DMS153 treated with DMSO at 0.1 percent for 48 hours (cell line): ENCODE data around the gene CIP2A.

Experiments used
- DNase-seq: peaks from one replicate; lab custom pipeline; 2025; ENCODE audit not compliant: unreplicated experiment; lab: John Stamatoyannopoulos, UW

The CIP2A gene

DNA sequence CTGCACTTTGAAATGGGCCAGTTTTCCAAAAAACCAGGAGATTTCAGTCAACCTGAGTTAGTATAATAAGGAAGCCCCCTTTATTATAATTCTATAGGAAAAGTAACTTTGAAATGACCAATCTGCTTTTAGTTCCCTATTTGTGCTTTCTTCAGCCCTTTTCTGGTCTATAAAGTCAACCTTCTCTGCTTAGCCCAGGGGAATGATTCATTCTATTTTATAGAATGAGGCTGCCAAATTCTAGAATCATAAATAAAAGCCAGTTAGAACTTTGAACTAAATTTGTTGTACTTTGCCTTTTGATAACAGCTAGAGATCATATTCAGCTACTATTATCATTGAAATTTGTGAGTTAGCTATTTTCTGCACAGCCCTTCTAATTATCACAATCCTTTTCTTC, 24.7 kb downstream of the CIP2A start:
- no peak for DNase-seq

DNA sequence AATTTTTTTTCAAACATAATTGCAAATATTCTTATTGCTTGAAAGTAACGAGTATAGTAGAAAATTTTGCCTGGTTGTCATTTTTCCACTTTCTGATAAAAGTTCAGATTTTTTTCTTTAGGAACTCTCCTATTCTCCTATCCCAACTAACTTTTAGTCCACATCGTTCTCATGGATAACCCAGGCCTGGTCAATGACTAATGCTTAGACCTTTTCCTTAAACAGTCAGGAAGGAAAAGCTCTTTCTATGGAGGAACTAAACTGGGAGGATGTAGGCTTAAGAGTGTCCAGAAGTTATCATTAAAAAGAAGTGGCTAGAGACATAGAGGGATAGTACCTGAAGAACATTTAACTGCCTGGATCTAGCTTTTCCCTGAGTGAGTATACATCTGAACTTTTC, 26.7 kb downstream of the CIP2A start:
- no peak for DNase-seq

DNA sequence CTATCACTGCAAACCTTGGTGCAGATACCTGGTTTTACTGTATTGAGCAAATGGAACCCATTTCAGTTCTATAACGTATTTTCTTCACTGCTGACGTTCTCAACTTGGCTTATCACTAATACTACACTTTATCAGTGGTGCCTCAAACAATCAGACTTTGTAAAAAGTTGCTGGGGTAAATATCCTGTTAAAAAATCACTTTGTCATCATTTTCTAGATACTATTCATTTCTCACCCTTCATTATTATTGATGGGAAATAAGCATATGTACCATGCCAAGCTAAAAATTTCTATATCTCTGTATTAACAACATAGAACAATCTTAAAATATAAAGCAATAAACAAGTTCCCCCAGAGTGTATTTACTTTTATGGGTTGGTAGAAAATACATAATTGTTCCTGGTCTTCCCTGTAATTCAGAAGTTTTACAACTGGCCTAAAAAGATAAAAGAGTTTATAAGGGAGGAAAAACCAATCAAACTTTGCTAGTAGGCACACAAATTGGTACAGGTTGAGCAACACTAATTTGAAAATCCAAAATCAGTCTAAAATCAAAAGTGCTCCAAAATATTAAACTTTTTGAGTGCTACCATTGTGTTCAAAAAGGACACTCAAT, 33.2 kb downstream of the CIP2A start:
- DNase-seq: no peak

DNA sequence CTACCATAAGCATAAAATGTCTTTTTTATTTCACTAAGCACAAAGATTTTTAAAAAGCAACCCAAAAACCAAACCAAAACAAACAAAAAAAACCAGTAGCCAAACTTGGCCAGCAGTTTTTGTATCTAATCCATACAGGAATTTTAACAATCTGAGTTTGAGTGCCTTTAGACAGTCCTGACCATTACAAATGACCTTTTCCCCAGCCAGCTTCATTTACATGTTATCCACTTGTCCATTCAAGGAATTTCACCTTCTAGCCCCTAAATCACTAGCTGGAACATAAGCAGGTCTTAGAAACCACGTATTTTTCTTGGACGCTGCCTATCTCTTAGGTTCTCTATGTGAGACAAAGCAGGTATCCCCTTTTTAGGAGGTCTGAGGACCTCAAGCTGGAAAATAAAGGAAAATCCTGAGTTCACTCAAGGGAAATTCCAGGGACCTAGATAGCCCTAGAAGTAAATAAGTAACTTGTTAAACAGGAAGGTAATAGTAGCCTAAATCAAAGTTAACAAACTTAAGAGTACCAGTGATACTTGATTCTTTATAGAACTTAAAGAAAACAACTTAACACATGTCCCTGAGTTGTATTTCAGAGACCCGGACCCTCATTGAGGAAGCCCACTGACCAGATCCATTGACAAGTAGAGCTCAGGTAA, 34.2 kb downstream of the CIP2A start:
- DNase-seq: no peak

DNA sequence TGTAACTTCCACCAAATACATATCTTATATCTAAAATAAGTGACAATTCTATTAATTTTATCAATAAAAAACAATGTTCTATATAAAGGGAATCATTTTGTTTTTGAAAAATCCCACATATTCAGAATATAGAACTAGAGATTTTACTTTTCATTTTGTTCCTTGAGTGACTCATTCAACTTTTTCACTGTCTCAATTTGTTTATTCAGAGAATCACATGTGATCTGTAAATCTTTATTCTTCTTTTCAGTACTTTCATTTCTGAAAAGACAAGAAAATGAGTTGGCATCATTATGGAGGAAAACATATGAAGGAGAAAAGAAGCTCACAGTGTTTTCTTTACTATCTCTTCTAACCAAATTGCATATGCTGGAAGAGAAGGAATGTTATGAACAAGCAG, 35.0 kb downstream of the CIP2A start:
- no peak for DNase-seq

DNA sequence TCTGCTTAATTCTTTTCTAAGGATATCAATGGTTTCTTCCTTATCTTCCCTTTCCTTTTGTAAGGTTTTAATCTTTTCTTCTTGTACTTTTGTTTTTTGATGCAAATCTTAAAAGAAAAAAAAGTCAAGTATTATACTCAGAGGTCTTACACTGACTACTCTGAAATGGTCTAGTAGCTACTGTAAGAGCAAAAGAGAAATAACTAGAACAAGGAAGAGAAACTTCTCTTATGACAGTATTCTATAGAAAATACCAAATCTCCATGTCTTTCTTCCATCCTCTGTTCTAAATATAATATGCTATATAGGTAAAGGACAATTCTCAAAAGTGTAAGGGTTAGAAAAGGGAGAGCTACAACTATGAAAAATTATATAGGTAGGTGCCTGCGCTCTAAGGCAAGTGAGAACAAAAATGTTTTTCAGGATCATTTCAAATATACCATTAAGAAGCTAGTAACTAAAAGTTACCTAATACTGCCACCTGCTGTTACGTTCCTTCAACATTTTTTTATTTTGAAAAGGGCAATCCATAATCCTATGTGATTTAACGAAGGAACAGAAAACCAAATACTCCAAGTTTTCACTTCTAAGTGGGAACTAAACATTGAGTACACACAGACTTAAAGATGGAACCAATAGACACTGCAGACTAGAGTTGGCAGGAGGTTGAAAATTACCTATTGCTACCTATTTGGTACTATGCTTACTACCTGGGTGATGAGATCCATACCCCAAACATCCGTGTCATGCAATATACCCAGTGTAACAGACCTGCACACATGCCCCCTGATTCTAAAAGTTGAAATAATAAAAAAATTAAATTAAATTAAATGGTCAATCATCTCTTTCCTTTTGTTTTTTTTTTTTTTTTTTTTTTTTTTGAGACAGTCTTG, 36.7 kb downstream of the CIP2A start:
- DNase-seq: peak; percentile 63

DNA sequence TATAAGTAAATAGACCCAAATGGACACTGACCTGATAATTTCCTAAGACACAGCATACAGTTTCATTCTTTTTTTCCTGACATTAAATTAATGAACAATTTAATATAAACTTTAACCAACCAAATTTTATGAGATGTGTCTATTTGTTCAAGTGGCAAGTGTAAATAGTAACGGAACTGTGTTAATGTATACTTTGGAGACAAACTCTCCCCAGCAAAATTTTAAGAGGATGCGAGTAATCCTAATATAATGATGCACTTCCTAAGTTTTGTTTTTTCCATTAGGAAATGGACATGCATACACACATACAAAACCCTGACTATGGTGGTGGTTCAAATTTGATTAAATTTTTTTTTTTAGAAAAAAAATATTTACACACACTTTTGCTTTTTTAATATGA, 40.4 kb downstream of the CIP2A start:
- DNase-seq: no peak

DNA sequence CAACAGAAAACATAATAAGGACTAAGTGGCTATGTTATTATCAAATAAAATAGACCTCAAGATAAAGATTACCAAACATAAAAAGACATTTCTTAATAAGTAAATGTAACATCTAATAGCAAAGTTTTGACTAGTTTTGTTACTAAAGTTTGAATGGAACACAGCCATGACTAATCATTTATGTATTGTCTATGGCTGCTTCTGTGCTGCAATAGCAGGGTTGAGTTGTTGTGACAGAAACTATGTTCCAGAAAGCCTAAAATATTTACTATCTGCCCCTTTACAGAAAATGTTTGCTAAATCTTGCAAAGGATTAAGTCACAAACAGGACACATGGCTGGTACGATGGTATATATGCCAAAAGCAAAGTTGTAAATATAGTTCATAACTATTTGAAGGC, 40.9 kb downstream of the CIP2A start:
- no peak for DNase-seq

DNA sequence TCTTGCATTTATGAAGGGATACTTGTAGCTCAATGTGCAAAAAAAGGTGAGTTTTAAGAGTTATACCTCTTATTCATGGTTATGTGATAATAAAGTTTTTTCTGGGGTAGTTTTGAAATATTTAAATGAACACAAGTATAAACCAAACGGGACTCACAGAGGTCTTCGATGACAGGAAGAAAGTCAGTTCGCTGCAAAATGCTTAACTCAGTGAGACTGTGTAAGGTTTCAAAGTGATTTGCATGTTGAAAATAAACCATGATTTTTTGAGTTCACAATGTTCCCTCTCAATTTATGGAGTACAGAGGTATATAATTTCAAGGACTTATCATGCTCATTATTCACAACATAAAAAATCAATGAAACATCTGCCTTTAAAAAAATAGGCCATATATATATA, 42.5 kb downstream of the CIP2A start:
- DNase-seq: no peak

DNA sequence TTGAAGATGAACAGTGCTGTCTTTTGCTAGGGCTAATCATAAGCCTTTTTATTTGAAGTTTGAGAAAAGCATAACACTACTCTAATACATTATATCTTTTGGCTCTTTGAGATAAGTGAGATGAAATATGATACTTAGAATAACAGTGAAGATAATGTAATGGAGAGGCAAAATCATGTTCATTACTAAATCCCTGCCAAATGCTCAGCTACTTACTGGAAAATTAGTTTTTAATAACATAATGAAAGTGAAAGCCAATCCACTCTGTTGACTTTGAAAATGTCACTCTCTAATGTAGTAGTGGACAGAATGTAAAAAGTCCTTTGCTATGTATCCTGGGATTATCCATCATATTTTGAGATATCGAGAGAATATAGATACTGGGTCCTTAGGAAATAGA, 43.0 kb downstream of the CIP2A start:
- no peak for DNase-seq

DNA sequence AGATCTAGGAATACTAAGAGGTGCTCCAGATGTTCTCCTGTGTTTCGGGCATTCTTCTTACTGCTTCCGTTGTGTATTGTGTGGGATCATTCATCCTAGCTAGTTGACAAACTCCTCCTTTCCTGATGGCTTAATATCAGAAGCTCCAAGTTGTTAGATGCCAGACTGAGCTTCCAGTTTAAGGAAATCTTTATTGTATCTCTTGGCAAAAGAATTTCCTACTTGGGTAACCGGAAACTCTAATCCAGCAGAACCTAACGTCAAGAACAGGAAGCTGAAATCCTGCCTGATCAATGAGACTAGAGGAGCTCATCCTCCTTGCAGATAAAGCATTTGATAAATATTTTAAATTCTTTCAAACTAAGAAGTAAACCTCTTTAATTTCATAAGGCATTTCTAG, 51.2 kb downstream of the CIP2A start:
- DNase-seq: no peak

DNA sequence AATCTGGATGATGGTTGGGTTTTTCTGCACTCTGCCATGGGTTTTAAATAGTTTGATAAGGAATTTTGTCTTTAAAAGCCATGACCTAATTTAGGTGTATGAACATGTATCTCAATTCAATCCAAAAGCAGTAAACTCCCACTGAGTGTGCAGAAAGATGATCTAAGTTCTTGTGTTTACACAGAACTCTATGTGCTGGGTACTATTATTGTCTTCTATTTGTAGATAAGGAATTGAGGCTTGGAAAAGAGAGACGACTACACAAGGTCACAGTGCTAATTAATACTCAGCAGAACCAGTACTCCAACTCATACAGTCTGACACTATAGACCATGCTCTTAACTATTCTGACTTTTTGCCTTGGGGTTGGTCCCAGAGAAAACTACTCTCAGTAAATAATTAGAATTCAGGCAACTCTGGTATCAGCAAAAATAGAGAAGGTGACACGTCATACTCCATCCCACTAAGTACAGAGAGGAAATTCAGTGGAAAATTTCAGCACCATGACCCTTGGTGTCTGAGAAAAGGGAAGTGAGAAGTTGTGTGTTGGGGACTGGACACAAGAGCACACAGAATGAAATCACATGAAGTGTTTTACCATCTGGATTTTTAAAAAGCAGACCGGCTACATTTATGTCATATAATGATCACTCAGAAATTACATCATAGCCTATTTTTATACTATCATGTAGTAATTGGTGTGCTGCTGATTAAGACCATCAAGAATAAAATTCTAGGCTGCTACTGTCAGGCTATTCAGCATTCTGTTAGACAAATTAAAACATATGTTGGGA, 60.6 kb downstream of the CIP2A start:
- no peak for DNase-seq

DNA sequence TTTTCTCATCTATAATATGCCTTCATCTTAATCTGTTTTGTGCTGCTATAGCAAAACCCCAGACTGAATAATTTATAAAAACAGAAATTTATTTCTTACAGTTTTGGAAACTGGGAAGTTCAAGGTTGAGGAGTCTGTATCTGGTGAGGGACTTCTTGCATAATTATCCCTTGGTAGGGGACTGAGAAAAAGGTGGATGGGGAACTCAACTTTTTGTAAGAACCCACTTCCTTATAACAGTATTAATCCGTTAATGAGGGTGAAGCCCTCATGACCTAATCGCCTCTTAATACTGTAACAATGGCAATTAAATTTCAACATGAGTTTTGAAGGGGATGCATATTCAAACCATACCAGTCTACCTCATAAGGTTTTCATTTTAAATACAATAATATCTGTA, 61.4 kb downstream of the CIP2A start:
- no peak for DNase-seq

DNA sequence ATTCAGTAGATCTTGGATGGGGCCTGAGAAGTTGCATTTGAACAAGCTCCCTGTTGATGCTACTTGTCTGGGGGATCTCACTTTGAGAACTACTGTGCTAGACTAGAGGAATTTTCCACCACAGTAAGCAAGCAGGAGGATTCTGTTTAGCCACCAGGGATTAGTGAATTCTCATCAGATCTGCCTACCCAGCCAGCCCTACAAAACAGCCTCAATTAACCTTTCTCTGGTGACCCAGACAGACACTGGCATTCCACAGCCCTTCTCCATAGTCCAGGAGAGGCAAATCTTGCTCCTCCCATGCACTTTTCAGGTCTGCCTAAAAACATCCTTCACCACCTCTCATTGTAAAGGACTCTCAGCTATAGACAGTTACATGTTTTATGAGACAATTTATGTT, 62.1 kb downstream of the CIP2A start:
- DNase-seq: no peak

DNA sequence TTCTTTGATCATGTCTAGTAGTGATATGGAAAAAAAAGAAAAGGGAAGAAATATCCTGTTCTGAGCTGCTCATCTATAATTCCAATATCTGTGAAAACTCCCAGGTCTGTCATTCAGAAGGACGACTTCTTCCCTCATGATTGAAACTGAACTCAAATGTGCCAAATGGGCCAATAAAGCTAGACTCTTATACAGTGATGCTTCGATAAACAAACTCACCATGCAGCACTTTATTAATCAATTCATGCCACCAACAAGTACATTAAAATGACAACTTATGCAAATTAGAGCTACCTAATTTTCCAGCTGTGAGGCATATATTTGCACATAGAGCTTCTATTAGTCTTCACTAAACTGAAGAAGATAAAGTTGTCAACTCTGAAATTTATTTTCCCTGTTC, 63.3 kb downstream of the CIP2A start:
- DNase-seq: no peak

DNA sequence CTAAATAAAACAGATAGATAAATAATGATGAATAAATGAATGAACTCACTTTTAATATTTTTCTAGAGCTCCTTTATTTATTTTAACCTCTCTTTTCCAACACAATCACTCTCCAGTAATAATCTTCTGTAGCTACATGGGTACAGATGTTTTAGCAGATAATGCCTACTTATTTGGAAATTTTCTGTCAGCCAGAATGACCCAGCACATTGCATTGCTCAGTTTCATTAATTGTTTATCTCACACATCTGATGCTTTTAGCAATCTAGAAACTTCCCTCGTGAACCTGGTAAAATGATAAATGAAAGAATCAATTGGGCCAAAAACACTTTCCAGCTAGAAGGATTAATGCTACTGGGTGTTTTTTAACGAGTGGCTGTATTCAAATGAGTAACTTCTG, 64.0 kb downstream of the CIP2A start:
- no peak for DNase-seq

DNA sequence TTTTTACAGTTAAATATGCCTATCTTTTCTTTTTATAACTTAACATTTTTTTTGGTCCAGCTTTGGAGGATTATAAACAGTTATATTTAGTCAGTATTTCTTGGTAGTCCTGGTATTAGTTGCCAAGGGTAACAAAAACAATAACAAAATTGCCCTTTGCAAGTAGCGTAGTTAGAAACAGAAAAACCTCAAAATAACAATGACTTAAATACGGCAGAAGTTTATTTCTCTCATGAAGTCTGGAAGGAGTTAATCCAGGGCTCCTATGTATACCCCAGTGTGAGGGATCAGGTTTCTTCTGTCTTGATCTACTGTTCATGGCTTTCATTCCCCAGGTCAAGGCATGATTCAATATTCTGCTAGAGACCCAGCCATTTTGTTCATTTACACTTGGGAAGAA, 64.7 kb downstream of the CIP2A start:
- DNase-seq: no peak

DNA sequence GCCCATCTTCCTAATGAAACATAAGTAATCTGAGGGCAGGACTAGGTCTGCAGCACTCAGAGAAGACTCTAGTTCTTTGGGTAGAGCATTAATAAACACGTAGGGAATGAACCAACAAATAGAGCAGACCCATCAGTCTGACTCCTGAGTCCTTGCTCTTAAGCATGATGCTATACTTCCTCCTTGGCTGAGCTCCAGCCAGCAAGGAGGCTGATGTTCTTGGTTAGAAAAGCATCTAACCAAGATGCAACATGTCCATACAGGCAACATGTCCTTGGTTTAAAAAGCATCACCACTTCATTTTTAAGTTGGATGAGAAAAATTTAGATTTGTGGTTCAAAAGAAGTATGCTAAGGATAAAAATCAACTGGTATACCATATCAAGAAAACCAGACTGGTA, 70.3 kb downstream of the CIP2A start:
- DNase-seq: no peak

DNA sequence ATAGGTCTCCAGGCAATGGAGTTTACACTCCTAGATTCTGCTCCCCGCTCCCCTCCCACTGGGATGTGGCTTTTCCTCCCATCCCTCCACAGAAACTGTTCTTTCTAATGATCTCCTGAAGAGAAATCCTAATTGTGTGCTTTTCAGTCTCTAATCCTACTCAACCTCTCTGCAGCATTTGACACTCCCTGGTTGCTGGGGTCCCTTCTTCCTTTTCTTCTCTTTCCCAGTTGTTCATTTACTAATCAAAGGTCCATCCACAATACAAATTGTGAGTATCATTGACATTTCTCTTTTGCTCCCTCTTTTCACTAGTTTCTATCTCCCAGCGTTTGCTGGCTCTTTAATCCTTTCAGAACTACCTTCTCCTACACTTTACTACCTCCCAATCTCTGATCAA, 72.4 kb downstream of the CIP2A start:
- DNase-seq: no peak

DNA sequence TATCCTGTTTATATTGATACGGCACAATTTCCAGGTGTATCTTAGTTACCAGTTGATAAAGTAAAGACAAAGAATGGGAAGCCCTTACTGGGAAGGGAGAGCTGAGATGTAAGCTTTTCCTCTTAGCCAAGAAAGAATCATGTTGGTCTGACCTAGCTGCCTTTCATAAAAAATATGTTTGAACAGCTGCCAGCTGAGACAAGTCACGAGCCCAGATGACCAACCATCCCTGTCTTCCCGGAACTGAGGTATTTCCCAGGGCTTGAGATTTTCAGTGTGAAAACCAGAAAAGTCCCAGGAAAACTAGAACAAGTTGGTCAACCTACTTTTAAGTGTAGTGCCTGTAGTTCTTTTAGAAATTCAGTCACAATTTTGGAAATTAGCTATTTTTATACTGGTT, 75.3 kb downstream of the CIP2A start:
- no peak for DNase-seq

DNA sequence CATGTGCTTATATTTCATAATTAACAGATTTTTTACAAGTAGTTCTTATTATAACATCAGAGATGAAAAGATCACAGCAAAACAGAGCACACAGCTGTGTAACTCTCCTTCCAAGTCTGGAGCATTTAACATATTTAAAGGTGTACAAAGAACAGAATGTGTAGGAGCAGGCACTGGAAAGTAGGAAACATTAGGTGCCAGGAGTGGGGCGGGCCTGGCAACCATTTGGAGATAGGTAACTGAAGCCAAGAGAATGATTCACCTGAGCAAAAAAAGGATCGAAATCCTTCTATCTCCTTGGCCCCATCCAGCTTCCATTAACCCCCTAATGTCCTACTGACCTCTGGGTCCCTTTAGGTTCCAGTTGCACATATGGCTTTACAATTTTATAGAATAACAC, 76.6 kb downstream of the CIP2A start:
- DNase-seq: no peak

DNA sequence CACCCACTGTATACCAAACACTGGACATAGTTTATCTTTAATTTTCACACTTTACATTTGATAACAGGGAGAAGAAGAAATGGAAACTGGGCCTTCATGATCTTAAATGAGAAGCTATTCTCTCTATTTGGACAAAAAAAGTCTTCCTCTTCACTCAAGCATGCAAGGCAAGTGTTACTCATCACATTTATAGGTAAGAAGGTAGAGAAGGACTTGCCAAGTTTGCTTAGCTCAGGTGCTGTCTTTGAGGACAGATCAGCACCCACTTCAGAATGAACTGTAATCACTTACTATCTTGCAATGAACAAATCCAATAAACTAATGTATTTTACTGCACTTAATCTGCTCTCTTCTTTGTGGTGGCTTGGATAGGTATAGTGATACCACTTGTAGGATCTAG, 77.7 kb downstream of the CIP2A start:
- no peak for DNase-seq
